ENCODE measurements around the gene RANBP2.
"Not testable (repeated sequence)": the region's sequence is repeated elsewhere in the genome, so short reads cannot be mapped to it uniquely, and the experiment has no call there.

Gene RANBP2

DNA sequence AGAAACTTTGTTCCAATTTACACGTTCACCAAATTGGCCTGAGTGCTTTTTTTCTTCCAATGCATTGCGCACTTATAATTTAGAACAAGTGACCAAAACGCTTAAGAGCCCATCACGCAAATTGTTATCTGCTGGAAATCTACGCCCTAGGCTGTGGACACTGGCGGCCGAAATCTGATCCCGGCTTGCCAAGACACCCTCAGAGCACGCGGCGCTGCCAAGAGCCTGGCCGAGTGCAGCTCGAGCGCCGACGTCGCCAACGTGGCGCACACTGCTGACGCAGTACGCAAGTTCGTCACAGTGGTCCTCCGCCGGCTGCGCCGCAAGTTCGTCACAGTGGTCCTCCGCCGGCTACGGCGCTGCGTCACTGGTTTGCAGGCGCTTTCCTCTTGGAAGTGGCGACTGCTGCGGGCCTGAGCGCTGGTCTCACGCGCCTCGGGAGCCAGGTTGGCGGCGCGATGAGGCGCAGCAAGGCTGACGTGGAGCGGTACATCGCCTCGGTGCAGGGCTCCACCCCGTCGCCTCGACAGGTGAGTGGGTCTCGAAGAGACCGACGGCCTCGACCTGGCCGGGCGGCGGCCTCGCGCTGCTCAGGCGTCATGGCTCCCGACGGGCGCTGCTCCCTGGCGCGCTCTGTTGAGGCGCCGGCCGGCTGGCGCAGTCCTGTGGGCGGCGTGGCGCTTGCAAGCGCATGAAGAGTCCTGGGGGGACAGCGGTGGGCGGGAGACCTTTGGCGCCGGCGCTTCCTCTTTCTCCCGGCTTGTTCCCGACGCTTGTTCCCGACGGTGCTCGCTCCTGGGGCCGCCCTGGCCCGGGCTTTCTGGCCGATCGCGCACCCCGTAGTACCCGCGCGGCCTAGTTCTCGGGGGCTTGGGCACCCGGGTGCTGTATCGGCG lies at the start of gene RANBP2:
Gene RANBP2, plus strand, starts transcription at position 334 of the 896 bp plus-strand sequence. Its CDS starts 125 bp downstream, at position 459.
- DNase-seq = peak; percentile 92 to 94

DNA sequence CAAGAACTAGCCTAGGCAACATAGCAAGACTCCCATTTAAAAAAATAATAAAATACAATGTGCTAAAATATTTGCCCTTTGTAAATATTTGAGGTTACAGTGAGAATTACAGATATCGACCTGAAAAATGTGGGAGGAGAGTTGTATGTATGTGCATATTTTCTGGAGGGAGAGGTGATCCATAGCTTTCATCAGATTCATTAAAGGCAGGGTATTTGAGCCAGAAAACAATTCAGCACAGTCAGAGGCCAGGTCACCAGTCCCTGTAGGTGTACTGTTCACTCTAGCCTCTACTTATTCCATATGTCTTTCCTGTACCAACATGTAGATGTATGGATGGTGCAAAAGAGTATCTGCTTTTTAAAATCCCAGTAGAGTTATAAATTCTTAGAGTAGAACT lies 49.0 kb upstream of the RANBP2 start:
- not testable (repeated sequence) for DNase-seq

DNA sequence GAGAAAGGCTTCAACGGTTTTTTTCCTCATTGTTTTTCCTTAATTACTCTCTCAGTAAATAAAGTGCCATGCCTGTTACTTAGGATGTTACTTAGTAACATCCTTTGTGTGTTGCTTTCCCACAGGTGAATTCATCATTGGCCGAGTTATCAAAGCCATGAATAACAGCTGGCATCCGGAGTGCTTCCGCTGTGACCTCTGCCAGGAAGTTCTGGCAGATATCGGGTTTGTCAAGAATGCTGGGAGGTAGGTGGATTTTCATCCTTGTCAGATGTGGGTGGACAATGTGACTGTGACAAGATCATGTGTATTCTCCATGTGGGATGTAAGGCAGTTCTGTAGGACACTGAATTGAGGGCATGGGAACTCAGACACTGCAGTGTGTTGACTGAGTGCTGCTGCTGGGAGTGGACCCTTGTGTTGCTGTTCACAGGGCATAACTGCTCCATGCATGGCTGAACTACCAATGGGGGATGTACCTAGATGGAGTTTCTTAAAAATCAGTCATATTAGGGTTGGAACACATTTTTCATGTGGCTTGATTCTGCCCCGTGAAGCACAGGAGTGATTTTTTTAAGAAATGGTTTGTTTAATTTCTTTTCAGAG lies 47.0 kb upstream of the RANBP2 start:
- not testable (repeated sequence) for DNase-seq

DNA sequence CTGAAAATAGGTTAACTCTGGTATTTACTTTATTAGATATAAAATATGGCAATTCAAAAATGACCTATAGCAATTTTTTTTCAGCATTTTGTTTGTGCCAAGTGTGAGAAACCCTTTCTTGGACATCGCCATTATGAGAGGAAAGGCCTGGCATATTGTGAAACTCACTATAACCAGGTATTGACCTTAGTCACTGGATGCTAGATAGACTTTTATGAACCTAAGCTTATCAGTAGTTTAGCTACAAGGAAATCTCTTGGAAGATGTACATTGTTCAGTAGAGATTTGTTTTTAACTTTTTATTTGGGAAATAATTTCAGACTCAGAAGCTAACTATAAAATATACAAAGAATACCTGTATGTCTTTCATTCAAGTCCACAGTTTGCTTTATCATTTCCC lies 42.8 kb upstream of the RANBP2 start:
- DNase-seq = not testable (repeated sequence)

DNA sequence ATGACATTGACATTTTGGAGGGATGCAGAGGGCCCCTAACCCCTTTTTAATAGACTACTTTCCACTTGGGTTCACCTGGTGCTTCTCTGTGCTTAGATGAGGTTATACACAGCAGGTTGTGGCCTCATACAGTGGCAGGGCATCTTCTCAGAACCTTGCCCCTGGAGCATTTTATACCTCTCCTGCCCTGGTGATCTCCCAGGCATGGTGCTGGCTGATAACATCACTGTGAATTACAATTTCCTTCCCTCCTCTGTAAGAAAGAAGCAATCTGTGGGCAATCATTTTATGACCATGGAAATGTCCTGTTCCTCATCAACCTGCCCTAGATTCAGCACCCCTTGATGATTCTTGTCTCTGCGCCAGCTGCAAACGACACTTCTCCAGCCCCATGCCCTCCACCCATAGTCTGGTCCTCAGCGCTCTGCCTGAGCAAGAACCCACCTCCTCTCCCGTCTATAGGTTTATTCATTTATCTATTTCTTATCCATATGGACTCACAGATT lies 42.0 kb upstream of the RANBP2 start:
- DNase-seq = not testable (repeated sequence)

DNA sequence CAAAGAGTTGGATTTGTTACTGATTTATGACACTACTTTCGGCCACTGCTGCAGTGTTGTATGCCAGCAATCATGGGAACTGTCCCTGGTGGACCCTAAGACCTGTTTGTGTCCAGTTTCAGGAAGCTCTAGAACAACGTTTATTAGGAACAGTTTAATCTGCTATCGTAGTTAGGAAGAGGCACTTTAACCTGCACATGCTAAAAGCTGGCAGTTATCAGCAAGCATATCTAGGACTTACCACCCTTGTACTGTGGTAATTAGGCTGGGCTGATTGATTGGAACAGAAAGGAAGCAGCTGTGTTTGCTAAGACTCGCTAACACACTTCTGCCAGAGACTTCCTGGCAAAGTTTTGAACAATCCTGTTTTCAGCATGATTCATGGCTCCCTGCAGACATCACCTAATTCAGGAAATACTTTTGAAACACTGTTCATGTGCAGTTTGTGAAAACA lies 41.1 kb upstream of the RANBP2 start:
- DNase-seq = not testable (repeated sequence)

DNA sequence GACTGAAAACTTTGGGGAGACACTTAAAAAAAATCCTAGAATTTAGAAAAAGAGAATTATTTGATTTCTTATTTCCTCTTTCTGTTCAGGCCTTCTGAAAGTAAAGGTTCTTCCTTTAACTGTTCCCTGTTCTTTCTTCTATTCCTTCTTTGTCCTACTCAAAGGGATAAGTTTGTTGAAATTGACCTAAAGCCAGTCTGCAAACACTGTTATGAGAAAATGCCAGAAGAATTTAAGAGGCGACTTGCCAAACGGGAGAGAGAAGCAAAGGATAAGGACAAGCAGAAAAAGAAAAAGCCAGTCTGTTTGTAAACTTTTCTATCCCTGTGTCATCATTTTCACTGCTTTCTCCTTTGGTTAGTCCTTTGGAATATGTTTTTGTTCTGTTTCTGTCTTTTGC lies 38.5 kb upstream of the RANBP2 start:
- DNase-seq = not testable (repeated sequence)

DNA sequence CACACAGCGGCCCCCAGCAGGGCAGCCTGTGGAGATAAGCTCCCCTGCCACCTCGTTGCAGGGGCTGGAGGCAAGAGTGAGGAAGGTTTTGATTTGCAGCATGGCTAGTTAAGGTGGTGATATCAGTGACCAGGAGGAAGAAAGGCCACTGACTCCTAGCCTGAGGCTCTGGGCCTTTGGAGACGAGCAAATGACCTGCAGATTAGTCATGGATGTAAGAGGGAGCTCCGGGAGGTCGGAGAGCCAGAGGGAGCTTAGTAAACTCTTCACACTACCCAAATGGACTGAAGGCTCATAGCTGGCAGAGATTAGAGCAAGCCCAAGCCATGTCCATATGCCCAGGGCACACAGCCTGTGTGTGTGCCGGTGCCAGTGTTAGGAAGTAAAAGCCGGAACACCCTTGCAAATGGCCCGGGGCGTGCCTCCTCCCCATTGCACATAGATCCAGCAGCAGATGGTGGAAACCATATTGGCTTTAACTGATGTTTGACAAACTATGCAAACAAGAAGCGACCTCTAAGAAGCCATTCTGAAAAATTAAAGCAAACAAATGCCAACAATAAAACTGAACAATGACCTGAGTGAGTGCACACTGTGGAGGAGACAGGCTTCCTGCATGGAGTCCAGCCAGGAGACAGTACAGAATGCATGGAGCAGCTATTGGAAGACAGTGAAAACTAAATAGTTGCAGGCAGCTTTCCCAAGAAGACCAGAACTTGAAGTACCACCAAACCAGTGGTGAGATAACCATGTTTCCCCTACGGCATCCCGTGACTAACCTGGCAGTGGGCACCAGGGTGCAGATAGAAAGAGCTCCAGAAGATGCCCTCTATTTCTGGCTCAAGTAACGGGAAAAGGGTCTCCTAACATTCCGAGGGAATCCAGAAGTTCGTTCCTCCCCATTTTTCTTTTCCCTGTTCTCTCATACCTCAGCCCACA lies 30.2 kb upstream of the RANBP2 start:
- not testable (repeated sequence) for DNase-seq

DNA sequence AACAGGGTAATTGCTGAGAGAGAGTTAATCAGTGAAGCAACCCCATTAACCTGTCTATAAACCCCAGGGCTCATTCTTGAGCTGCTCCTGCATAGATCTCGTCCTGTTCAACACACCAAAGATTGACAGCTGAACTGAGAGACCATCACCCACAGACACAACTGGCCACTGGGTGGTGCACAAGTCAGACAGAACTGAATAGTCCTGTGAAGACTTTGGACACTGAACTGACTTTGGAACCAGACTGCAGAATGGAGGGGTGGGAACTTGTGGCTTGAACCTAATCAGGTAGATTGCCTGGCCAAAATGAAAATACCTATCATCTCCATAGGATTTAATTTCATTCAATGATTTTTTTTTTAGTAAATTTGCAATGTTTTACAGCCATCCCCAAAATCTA lies 29.3 kb upstream of the RANBP2 start:
- not testable (repeated sequence) for DNase-seq

DNA sequence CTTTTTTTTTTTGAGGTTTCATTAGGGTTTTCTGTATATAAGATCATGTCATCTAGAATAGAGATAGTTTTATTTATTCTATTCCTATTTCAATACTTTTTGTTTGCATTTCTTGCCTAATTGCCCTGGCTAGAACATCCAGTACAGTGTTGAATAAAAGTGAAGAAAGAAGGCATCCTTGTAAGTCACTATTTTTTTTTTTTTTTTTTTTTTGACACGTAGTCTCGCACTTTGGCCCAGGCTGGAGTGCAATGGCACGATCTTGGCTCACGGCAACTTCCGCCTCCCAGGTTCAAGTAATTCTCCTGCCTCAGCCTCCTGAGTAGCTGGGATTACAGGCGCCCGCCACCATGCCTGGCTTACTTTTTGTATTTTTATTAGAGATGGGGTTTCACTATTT lies 27.8 kb upstream of the RANBP2 start:
- DNase-seq = no peak

DNA sequence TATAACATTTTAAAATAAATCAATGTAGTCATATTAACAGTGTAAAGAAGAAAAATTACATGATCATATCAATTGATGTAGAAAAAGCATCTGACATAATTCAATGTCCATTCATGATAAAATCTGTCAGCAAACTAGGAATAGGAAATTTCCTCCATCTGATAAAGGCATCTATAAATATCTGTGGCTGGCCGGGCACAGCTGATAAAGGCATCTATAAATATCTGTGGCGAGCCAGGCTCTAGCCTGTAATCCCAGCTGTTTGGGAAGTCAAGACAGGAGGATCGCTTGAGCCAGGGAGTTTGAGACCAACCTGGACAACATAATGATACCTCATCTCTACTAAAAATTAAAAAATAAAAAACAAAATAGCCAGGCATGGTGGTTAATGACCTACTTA lies 18.1 kb upstream of the RANBP2 start:
- no peak for DNase-seq

DNA sequence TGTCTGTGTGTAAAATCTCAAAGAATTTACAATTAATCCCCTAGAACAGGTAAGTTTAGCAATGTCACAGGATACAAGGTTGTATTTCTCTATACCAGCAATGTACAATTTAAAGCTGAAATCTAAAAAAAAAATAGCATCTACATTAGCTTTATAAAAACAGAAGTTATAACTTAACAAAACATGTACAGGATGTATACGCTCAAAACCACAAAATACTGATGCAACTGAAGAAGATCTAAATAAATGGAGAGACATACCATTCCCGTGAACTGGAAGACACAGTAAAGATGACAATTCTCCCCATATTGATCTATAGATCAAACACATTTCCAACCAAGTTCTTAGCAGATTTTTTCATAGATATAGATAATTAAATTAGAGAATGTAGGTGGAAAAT lies 17.5 kb upstream of the RANBP2 start:
- DNase-seq = no peak

DNA sequence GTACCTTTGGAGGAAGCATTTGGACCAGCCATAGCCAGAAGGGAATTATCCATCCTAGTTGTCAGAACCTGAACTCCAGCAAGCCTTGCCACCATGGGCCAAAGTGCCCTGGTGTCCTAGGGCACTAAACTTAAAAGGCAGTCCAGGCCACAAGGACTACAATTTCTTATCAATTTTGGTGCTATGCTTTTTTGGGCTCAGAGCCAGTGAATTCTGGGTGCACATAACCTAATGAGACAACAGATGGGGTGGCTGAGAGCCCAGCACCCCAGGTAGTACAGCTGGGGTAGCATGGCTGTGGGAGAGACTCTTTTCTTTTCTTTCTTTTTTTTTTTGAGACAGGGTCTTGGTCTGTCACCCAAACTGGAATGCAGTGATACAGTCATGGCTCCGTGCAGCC lies 14.4 kb upstream of the RANBP2 start:
- DNase-seq = no peak

DNA sequence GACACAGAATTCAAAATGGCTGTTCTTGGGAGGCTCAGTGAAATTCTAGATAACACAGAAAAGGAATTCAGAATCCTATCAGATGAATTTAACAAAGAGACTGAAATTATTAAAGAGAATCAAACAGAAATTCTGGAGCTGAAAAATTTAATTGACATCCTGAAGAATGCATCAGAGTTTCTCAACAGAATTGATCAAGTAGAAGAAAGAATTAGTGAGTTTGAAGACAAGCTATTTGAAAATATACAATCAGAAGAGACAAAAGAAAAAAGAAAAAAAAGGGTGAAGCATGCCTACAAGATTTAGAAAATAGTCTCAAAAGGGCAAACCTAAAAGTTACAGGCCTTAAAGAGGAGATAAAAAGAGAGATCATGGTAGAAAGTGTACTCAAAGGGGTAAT lies 12.0 kb upstream of the RANBP2 start:
- no peak for DNase-seq

DNA sequence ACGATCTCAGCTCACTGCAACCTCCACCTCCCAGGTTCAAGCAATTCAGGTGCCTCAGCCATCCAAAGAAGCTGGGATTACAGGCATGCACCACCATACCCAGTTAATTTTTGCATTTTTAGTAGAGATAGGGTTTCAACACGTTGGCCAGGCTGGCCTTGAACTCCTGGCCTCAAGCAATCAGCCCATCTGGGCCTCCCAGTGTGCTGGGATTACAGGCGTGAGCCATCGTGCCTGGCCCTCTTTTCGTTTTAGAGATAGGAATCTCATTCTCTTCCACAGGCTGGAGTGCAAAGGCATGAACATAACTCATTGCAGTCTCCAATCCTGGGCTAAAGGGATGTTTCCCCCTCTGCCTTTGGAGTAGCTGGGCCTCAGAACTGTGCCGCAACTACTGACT lies 2.3 kb upstream of the RANBP2 start:
- DNase-seq = not testable (repeated sequence)

DNA sequence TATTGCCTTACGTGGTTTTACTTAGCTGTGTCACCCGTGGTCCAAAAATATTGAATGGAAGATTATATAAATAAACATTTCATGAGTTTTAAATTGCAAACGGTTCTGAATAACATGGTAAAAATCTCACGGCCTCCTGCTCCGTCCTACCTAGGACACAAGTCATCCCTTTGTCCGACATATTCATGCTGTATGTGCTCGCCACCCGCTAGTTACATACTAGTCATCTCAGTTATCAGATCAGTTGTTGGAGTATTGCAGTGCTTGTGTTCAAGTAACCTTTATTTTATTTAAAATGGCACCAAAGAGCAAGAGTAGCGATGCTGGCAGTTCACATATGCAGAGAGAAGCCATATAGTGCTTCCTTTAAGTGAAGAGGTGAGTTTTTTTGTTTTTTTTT lies 6.8 kb downstream of the RANBP2 start:
- not testable (repeated sequence) for DNase-seq

DNA sequence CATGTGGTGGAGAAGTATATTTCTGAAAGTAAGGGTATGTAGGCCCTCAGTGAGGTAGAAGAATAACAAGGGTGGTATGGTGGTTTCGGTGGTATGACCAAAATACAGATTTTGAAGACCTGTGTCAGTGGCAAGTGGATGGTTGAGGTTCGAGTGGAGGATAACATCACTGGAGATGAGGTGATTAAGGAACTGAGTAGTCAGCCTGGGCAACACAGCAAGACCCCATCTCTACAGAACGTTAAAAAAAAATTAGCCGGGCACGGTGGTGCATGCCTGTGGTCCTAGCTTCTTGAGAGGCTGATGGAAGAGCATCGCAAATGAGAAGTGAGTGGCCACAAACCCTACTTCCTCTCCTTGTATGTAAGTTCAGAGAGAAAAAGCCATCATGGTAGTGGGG lies 15.4 kb downstream of the RANBP2 start:
- DNase-seq = not testable (repeated sequence)

DNA sequence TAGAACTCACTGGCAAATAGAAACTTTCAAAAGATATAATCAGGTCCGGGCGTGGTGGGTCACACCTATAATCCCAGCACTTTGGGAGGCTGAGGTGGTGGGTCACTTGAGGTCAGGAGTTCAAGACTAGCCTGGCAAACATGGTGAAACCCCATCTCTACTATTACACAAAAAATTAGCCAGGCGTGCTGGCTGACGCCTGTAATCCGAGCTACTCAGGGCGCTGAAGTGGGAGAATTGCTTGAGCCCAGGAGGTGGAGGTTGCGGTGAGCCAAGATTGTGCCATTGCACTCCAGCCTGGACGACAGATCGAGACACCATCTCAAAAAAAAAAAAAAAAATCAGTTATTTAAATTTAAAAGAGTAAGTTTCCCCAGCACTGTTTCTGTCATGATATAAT lies 38.7 kb downstream of the RANBP2 start:
- not testable (repeated sequence) for DNase-seq

DNA sequence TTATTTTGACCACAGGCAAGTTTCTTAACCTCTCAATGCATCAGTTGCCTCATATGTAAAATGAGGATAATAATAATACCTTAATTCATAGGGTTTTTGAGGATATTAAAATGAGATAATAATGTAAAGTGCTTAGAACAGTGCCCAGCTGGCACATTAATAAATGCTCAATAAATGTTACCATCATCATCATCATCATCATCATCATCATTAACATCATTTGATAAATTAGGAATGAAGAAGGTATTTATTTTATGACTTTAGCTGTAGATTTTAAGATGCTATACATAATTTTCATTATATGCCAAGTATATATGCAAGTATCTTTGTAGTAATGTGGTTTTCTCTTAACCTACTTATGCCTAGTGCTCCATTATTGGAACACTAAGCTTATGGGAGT lies 43.3 kb downstream of the RANBP2 start:
- DNase-seq = not testable (repeated sequence)

DNA sequence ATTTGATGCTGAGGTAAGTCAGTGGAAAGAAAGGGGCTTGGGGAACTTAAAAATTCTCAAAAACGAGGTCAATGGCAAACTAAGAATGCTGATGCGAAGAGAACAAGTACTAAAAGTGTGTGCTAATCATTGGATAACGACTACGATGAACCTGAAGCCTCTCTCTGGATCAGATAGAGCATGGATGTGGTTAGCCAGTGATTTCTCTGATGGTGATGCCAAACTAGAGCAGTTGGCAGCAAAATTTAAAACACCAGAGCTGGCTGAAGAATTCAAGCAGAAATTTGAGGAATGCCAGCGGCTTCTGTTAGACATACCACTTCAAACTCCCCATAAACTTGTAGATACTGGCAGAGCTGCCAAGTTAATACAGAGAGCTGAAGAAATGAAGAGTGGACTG lies 47.4 kb downstream of the RANBP2 start:
- not testable (repeated sequence) for DNase-seq

DNA sequence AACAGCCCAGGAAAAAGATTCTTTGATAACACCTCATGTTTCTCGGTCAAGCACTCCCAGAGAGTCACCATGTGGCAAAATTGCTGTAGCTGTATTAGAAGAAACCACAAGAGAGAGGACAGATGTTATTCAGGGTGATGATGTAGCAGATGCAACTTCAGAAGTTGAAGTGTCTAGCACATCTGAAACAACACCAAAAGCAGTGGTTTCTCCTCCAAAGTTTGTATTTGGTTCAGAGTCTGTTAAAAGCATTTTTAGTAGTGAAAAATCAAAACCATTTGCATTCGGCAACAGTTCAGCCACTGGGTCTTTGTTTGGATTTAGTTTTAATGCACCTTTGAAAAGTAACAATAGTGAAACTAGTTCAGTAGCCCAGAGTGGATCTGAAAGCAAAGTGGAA lies 48.6 kb downstream of the RANBP2 start:
- DNase-seq = not testable (repeated sequence)

DNA sequence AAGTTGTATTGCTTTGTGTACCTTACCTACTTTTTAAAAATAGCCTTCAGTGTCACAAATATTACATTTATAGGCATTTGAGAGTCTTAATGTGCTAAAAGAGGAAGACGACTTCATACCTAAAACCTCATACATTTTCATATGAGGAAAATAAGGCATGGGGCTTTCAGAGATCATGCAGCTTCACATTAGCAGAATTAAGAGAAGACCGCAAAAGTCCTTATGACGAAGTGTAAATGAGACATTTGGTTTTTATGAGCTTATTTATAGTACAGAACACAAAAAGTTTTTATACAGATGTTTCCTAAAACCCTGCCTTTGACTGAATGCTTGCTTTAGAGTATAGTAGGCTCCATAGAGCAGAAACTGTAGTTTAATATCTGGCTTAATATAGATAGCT lies 57.2 kb downstream of the RANBP2 start:
- DNase-seq = no peak

DNA sequence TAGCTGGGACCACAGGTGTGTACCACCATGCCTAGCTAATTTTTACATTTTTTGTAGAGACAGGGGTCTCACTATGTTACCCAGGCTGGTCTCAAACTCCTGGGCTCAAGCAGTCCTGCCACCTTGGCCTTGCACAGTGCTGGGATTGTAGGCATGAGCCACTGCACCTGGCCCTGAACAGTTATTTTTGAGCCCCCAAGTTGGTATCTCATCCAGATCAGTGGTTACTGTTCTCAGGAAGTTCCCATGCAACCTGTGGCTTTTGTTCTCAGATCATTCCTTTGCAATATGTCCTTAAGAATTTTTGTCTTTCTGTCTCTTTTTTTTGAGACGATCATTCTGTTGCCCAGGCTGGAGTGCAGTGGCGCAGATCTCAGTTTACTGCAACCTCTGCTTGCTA lies 59.6 kb downstream of the RANBP2 start:
- no peak for DNase-seq

Measured in CD4-positive, alpha-beta T cell treated with Interleukin-4 for 1 hour (primary cell).